Right forelimb (tissue), 1 donor: ENCODE measurements around the gene MYH10.

Source experiments
- DNase-seq: peaks from one replicate; pipeline ENCODE4 v3.0.0-alpha.2; 2018

The MYH10 gene

DNA sequence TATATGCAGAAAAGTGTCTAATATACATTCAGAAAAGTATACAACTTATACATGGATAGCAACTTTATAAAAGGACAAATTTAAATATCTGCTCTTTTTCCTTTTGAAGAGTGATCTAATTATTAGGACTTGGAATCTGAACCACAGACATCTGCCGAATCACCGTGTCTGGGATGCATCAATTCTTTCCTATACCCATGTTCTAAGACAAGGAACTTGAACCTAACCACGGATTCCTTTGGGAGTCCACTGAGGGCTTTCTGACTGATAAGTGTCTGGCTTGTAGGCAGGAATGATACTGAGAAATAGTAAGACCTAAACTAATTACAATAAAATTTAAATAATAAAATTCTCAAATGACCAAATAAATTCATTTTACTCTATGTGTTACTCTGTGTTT is 140.7 kb downstream of the MYH10 start:
- DNase-seq, result no peak

DNA sequence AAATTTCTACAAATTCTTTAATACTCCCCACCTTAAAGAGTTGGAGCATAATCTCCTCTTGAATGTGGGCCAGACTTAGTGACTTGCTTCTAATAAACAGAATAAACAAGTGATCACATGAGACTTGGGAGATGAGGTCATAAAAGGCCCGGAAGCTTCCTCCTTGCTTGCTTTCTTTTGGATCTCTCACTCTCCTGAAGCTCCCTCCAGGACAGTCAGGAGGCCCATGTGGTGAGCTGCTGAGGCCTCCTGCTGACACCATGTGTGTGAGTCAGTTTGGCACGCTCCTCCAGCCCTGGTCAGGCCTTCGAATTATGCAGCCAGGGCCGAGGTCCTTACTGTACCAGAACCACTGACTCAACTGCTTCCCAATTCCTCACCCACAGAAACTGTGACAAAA is 141.6 kb downstream of the MYH10 start:
- no peak for DNase-seq

DNA sequence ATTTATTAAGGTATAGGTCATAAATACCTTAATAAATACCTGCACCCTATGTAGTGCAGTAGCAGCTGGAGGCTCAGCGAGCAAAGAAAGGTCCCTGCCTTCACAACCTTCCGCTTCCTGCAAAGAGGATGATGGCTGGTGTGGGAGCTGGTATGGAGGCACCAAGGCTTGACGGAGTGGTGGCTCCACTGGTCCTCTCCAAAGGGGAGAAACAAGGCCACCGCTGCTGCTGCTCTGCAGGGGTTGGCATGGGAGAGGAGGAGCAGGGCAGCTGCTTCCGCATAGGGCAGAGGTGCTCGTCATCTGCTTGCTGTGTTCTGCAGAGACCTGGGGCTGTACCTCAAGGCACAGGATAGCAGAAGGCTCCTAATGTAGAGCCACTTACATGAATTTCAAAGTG is 142.0 kb downstream of the MYH10 start:
- no peak for DNase-seq

DNA sequence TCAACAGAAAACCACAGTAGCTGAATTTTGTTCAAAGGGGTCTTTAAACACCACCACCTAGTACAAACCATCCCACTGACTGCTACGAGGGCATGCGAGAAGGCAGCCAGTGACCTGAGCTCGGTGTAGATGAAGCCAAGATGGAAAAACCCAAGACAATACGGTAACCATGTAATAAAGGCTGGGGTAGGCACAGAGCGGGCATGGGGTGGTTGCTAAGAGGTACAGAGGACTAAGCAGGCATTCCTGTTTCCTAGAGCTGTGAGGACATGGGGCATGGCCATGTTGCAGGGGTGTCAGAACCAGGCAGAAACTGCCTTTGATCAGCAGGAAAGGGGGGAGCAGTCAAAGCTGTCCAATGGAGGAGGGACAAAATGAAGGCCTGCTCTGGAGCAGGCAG is 142.8 kb downstream of the MYH10 start:
- no peak for DNase-seq

DNA sequence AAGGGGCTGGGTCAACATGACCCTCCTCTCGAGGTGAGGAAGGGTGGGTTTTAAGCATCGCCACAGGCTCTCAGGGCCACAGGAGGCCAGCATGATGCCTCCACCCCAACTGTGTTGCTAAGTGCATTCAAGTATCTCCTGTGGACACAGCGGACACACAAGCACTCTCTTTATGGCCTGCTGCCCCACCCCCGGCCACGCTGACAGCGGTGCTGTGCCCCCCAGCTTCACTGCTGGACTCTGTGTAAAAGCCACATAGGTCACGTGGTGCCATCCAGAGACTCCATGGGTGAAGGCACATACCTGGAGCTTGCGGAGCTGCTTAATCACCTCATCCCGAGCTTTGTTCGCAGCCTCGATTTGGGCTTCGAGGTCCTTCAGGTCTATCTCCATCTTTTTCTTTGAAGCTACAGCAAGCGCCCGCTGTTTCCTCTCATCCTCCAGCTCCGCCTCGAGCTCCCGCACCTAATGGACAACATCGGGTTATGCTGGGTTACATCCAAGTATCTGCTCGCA is 143.3 kb downstream of the MYH10 start:
- no peak for DNase-seq

DNA sequence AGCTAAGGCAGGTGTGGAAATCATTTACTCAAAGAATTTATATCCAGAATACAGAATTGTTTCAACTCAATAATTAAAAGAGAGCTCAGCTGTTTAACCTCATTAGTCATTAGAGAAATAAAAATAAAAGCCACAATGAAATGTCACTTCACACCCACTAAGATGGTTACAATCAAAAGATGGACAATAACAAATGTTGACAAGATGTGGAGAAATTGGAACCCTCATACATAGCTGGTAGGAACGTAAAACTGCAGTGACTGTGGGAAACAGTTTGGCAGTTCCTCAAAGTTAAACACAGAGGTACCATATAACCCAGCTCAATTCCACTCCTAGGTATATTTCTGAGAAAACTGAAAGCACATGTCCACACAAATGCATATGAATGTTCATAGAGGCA is 145.0 kb downstream of the MYH10 start:
- DNase-seq, result no peak

DNA sequence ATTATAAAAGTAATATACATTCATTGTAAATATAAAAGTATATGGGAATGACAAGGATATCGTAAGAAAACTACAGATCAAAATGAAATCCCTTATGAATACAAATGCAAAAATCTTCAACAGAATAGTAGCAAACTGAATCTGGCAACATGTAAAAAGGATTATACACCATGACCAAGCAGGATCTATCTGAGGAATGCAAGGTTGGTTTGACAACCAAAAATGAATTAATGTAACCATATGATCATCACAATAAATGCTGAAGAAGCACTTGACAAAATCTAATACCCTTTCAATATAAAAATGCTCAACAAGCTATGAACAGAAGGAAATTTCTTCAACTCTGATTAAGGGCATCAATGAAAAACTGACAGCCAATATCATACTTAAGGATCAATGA is 146.1 kb downstream of the MYH10 start:
- no peak for DNase-seq

DNA sequence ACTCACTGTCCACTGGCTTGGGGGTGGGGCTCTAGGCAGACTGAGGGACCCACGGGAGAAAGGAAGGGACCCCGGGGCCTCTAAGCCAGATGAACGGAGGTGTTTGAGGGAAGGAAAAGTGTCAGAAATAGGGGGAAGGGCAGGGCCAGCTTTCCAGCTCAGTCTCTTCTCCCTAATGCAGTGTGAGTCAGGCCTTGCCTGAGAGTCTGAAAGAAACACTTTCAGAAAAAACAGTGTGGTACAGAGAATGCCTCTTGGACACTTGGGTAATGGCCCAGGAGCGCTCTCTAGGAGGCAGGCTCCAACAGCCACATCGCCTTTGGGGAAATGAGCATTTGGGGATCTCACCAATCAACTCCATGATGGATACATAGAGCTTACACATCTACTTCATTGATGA is 148.0 kb downstream of the MYH10 start:
- DNase-seq, result no peak

DNA sequence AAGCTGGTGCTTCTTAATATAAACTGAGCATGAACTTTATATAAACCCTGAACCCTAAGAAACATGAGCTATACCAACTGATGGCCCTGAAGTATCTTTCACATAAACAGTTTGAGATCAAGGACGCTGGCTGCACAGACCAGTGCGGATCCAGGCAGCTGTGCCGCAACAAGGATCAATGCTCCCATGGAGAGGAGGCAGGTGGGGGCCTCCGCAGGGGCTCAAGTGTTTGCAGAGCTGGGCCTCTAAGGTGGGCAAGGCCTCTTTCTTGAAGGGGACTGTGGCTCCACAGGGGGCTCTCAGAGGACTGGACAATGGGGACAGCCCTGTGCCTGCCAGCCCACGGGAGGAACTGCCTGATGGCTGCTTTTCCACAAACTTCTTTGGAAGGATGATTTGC is 148.8 kb downstream of the MYH10 start:
- peak; percentile 24 for DNase-seq

DNA sequence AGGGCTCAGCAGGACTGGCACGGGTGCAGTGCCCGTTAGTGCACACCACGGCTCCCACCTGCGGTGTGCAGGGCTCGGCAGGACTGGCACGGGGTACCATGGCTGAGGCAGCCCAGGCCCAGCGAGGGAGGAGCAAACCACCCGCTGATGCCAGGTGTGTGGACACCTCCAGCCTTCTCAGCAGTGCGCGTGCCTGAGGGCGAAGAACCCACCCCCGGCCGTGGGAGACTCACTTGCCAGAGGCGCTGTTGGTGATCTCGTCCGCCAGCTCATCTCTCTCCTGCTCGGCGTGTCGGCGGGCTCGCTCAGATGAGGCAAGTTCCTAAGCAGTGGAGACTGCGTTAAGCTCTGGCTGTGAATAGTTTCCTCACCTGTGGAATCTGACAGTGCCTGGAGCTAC is 149.4 kb downstream of the MYH10 start:
- no peak for DNase-seq

DNA sequence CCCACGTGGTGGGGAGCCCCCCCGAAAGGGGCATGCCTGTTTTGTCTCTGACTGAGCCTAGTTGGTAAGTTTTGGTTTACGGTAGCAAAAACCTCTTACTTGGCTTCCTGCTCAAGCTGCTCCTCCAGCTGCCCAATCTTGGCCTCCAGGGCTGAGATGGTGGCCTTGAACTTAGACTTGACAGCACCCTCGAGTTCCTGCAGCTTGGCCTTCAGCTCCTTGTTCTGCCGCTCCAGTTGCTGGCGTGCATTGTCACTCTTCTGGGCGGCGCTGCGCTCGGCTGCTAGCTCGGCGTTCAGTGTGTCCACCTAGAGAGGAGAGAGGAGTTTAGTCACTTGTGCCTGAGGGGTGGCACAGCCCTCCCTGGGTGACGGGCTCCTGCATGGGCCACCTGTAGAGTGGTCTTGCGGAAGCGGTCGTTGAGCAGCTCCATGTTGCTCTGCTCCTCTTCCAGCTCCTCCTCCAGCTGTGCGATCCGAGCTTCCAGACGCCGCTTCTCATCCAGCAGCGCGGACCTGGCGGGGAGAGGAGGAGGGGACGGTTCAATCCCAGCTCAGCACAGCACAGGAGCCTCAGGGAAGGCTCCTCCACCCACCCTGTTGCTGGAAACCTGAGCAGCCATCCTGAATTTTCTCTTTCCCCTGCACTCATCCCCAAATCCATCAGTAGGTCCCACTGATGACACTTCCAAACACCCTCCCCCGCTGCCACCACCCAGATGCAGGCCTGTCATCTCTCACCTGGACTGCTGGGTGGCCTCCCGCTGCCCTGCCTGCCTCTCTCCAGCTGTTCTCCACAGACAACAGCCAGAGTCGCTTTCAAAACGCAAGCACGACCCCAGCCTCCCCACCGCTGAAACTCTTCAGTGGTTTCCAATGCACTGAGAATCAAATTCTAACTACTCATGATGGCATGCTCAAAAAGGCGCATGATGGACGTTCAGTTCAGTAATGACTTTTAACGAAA is 150.2 kb downstream of the MYH10 start:
- DNase-seq, result no peak

DNA sequence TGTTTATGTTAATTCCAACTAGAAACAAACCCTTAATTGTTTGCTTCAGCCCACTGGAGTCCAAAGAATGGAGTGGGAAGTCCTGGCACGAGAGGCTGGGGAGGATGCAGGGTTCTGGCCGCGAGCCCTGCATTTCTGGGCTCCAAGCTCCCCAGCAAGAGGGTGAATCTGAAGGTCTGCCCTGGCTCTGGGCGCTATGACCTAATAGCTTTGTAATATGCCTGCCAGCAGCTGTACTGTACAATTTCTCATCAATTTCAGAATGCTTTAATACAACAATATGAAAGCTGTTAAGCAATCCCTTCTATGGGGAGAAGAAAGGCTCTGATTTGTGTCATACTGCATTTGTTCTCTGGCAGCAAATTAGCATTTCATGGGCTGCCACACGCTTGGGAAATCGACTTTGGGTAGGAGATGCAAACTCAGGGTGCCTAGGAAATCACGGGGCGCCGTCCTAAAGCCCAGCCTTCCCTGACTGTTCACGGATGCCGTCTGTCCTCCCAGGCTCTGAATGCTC is 151.0 kb downstream of the MYH10 start:
- no peak for DNase-seq

DNA sequence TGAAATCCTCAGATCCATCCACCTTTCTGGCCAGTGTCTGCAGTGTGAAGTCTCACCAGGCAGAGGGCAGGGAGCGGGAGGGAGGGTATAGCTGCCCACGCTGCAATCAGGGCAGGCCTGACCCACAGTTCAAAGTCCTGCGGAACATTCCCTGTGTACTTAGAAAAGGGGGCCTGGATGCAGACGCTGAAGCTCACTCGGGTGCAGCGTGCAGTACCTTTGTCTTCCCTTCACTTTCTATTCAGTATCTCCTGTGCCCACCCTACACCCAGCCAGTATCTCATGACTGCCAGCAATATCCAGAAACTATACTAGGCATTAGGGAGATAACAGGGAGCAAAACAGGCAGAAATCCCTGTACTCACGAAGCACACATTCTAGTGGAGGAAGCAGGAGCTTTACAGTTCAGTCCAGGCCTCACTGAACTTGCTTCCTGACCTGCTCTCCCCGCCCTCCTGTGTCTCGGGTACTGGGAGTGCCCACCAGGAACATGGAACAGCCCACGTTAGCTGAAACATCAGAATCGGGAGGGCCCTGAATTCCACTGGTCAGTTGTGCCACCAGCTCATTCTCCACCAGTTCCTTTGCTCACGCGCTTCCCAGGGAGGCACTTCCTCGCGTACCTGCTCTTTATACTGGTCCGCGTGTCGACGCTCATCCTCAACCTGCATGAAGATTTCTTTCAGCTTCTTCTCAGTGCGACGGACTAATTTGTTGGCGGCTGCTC is 152.6 kb downstream of the MYH10 start:
- no peak for DNase-seq

DNA sequence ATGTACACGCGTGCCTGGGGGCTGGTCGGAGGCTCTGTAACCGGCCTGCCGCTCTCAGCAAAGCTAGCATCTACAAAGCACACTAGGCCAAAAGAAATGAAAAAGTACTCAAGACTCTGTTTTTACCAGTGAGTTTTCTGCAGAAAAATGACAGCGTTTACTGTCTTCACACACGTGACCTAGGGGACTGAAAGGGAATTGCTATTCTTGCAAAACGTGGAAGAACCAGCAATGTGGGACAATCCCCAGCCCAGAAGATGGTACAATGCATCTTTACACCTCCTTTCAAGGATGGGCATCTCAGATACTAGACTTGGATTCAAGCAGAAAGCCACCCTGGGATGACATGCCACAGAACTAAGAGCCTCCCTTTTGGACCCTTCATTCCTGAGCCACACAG is 153.4 kb downstream of the MYH10 start:
- DNase-seq, result no peak

DNA sequence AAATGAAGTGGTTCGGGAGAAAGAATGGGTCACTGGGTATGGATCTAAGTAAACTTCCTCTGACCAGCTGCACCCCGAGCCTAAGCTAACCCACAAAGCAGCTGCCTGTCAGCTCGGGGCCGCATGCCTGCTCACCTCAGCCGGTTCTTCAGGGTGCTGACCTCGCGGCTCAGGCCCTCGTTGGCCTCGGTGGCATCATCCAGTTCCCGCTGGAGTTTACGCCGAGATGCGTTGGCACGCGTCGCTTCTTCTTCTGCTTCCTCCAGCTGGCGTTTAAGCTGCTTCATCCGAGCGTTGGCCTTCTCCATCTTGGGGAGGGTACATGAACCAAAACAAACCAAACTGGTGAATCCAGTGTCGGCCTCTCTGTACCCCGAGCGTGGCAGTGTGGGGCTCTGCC is 153.8 kb downstream of the MYH10 start:
- DNase-seq, result no peak

DNA sequence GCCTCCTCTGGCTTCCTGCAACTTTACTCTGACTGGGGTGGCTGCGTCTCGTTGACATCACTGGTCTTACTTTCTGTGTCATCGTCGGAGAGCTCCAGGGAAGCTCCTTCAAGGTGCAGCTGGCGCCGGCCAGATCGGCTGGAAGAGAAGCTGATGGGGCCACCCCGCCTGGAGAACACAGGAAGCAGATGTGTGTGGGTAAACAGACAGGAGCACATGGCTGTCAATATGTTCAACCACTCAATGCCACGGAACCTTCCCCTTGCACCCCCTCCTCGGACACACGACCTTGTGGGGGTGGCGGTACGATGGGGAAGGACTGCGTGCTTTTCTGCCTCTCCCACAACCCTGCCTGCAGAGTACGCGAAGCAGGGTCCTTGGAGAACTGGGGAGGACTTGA is 154.7 kb downstream of the MYH10 start:
- DNase-seq, result no peak

DNA sequence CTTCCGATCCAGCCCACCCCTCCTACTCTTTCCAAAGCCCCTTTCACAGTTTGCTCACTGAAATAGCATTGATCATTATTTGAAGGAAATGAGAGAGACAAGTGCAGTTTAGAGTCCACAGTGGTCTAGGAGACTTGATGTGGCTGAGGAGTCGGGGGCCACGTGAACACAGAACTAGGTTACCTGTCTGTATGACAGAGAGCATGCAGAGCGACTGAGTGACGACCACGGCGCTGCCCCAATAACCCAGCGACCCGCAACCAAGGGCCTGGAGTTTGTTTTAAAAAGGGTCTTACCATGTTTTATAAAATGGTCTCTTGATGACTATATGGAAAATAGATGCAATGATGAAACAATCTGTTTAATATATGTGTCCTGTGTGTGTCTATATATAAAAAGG is 155.3 kb downstream of the MYH10 start:
- no peak for DNase-seq

DNA sequence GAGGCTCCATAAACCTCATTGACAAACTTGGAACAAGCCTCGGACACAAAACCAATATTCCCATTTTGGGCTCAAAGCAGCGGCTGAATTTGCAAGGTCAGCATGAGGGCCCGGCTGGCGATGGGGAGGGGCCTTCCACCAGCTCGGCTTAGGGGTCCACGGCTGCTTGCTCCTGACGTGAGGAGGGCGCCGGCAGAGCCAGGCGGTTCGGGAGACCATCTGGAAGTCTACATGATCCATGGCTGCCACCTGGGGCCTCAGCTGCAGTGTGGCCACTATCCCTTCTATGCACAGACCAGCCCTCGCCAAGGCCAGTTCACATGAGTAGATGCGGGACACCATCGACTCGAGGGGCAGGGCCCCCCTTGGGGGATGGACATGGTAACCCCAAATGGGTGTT is 155.7 kb downstream of the MYH10 start:
- DNase-seq, result no peak

DNA sequence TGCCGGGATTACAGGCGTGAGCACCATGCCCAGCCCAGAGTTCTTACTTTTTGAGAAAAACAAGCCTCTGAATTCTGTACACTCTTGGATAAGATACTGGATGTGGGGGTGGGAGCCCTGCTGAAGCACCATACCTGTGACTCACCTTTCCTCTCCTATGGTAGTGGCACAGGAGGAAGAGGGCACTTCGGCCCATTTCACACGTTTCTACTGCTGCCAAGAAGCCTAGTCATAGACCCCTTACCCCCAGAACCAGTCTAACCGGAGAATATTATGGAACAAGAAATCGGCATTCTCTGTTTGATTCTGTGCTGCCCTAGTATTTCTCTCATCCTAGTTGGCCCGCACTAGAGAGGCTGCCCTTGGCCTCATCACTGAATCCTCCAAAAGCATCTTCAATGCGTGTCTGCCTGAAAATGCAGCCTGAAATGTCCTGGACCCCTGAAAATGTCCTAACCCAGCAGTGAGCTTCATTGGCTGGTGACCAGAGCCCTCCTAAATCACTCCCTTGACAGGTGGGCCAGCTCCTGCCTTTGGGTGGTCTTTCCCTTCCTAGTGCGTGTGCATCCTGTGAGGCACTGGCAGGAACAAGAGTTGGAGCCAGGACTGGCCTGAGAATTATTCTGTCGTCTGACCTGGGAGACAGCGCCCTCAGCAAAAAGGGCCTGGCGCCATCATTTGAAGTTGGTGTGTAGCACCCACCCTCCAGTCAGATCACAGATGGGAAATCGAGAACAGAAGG is 156.9 kb downstream of the MYH10 start:
- no peak for DNase-seq

DNA sequence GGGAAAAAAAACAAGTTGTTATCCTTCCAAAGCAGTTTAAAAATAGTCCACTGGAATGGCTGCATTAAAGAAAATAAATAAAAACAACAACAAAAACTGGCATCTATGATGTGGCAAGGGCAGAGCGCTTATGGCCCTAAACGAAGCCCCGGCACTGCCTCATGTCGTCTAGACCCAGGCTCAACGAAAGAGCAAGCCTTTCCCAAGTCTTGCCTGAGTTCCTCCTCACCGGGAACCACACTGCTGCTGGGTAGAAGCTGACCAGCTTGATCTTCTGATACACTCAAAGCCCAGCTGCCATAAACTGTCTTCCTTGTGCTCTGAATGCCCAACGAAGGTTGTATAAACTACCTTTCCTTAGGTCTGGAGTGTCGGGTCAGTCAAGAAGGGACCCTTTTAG is 157.9 kb downstream of the MYH10 start:
- no peak for DNase-seq

DNA sequence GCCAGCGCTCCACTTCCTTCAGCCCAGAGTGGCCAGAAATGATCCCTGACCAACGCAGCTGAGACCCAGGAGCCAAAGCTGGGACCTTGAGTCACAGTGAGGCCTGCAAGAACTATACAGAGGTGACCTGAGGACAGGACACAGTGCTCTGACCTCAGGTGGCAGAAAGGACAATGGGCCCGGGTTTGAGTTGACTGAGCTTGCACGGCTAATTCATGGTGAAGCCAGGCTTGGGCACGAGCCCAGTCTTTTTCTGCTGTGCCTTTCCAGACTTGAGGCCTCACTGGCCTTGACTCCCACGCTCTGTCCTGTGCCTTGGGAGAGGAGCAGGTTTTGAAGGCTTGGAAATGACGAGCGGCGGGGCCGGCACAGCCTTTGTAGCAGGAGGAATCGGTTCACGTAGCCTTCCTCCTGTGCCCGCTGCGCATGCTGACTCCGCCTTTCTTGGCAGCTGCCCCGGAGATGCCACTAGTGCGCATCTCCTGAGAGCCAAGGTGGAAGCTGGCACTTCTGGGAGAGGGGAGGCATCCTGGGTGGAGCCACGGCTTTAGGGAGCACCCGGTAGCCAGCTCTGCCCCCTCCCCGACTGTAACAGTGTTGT is 160.0 kb downstream of the MYH10 start:
- no peak for DNase-seq

DNA sequence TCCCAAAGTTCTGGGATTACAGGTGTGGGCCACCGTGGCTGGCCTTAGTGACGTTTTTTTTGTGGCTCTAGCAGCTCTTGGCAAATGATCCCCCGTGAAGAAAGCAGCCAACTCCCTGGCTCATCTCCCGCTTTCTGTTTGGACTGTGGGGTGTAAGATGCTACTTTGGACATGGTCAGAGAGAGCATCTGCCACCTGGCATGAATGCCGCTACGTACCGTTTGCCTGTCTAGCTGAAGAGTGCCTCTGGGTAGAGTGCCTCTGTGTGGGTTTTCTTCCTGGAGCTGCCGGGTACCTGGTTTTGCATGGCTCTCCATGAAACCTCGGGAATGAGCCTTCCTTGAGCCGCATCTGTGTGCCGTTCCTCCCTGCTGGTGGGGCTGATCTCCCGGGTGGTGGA is 160.6 kb downstream of the MYH10 start:
- DNase-seq, result no peak

DNA sequence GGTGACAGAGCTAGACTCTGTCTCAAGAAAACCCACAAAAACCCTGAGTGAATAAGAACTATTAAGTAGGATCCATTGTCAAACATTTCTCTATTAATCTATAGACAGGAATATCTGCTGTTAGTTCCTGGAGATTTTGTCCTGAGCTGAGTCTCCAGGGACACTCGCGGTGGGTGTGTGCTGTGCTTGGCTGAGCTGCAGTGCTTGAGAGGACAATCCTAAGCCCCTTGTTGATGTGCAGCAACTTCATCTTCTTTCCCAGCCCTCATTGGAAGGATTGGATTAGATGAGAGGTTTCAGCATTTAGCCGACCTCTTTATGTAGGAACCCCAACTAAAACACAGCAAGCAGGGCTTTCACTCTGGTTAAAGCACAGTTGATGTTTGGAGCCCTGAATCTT is 161.5 kb downstream of the MYH10 start:
- no peak for DNase-seq
